Ovary (tissue), 9 donors: ENCODE measurements around the gene CADM2. TPM values are rescaled to one million over a fixed set of nuclear protein-coding genes. Genes with fewer than 3 reads are reported as not detected.

Experiments used
- DNase-seq, 5 donors: peaks; one replicate each; pipeline ENCODE4 v3.0.0-alpha.2; 2019 to 2020
- H3K27ac ChIP-seq, 2 donors: fragments of 200-600 bp; one replicate each; pipeline versions ENCODE4 v1.5.1 to v1.8.0; 2019 to 2022
- H3K27me3 ChIP-seq: fragments of 200-600 bp; one replicate; pipeline ENCODE4 v1.8.0; 2022
- H3K36me3 ChIP-seq: fragments of 200-600 bp; sonication (generic); one replicate; pipeline ENCODE4 v1.5.1; 2019
- H3K4me1 ChIP-seq: one replicate; pipeline ENCODE4 v1.8.1; 2013; ENCODE audit warnings: mild to moderate bottlenecking, moderate library complexity; ENCODE audit not compliant: insufficient read depth
- H3K4me3 ChIP-seq: fragments of 200-600 bp; sonication (generic); one replicate; pipeline ENCODE4 v1.5.1; 2017
- H3K9me3 ChIP-seq, 2 donors: fragments of 200-600 bp in 1 of 2; sonication (generic) in 1 of 2; one replicate each; pipeline versions ENCODE4 v1.5.1 to v1.8.1; 2013 to 2019; ENCODE audit warnings: mild to moderate bottlenecking in 1 of 2, moderate library complexity in 1 of 2
- CTCF ChIP-seq, 3 donors: fragments of 450-650 bp in 2 of 3; fragments of 200-600 bp in 1 of 3; IDR thresholded peaks; one replicate each; pipeline versions ENCODE4 v1.5.1 to v1.8.0; 2016 to 2022; ENCODE audit warnings: antibody characterized with exemption in 3 of 3, mild to moderate bottlenecking in 1 of 3
- EP300 ChIP-seq: sonication (generic); formaldehyde crosslinking; IDR thresholded peaks from one replicate; pipeline ENCODE4 v1.6.1; 2017; ENCODE audit warnings: antibody characterized with exemption
- POLR2A ChIP-seq: fragments of 450-650 bp; IDR thresholded peaks from one replicate; pipeline ENCODE4 v1.6.1; 2017; ENCODE audit warnings: antibody characterized with exemption, mild to moderate bottlenecking, moderate library complexity
- WGBS, 3 donors: extraction: QIAGEN DNeasy Blood & Tissue Kit in 1 of 3; methylation state at CpG; one replicate each; pipeline versions ENCODE4 v1.1.5 to v1.1.7; 2013 to 2017; 5-methylcytosine and 5-hydroxymethylcytosine counted together
- intact Hi-C, 4 donors: fragments of 100-400 bp; cut with DNase I; formaldehyde crosslinking; loops; one replicate each; pipeline versions ENCODE4 v1.11.0 to v1.15.1; 2022 to 2023
- polyA plus RNA-seq, 2 donors: library from polyadenylated mRNA; stranded (reverse); fragments of 200-250 nt in 1 of 2; fragments of 350-450 nt in 1 of 2; fragmentation: Illumina TruSeq in 1 of 2; extraction: RNeasy Lipid Tissue Mini Kit (QIAGEN cat#74804) in 1 of 2; gene quantifications; one replicate each; pipeline ENCODE4 v1.2.3, GENCODE V29; 2013 to 2014
- total RNA-seq, 7 donors: library from RNA; depleted of rRNA in 2 of 7; stranded (reverse); fragments of >200 nt in 2 of 7; fragmentation: NEBNext Ultra II Directional in 3 of 7; extraction: Animal tissue kit (Norgen Biotek cat#: 25700) in 3 of 7; gene quantifications; one replicate each; pipeline versions ENCODE4 v1.1.0 to v1.2.4, GENCODE V29; 2016 to 2023
- donor health status: DM: no; HTN: no; CAD: no; lungs with moderate emphysema.
- donor health status: DM: no; HTN: no; CAD: no.
- donor health status: Bipolar disorder and iron deficiency.
- donor health status: DM: yes; HTN: yes; CAD: no.
- donor health status: DM: no; HTN: no; CAD: no.
- donor health status: DM: yes; HTN: yes; CAD: no.

The CADM2 gene
- total and polyA plus RNA-seq, 9 donors: 0.20 to 1.9 (median 0.69) TPM

GRCh38 chr3:85162905-85163304 lies 204.1 kb downstream of the CADM2 start:
- Histone ChIP-seq H3K4me1 (no peaks in the 10 kb centered on the region), H3K9me3 (no peaks in the 10 kb centered on the region), H3K4me3 (no peak overlapping the region), H3K27ac (no peak overlapping the region), H3K27me3 (no peaks in the 10 kb centered on the region), H3K36me3 (no peaks in the 10 kb centered on the region)
- intact Hi-C loops: no loop called here
- no peak for DNase-seq
- 86 to 98% (median 93%) methylated on average over 1 of the region's 1 CpG for WGBS, 3 donors
- TF ChIP-seq POLR2A: no peak
- TF ChIP-seq CTCF (IDR thresholded peaks at IDR 0.05): no peak
- no peak for TF ChIP-seq EP300

- TF ChIP-seq POLR2A (no peak), CTCF (IDR thresholded peaks at IDR 0.05) (no peak), EP300 (no peak)
- intact Hi-C loops: no loop called here
- 69 to 83% (median 80%) methylated on average over 1 of the region's 1 CpG for WGBS, 3 donors
- no peaks in the 10 kb centered on the region for H3K4me1 ChIP-seq
- no peak overlapping the region for H3K27ac ChIP-seq
- H3K9me3 ChIP-seq: no peaks in the 10 kb centered on the region
- no peaks in the 10 kb centered on the region for H3K36me3 ChIP-seq
- H3K27me3 ChIP-seq: no peaks in the 10 kb centered on the region
- DNase-seq: no peak
- no peak overlapping the region for H3K4me3 ChIP-seq
Measured at GRCh38 chr3:85164436-85164835, 205.6 kb downstream of the CADM2 start.

GRCh38 chr3:85167576-85167975 lies 208.8 kb downstream of the CADM2 start:
- H3K4me3 ChIP-seq: no peak overlapping the region
- no peak for TF ChIP-seq POLR2A
- no peak for TF ChIP-seq CTCF (IDR thresholded peaks at IDR 0.05)
- no peak for TF ChIP-seq EP300
- no peaks in the 10 kb centered on the region for H3K9me3 ChIP-seq
- H3K4me1 ChIP-seq: no peaks in the 10 kb centered on the region
- H3K36me3 ChIP-seq: no peaks in the 10 kb centered on the region
- 94 to 95% (median 94%) methylated on average over 1 of the region's 1 CpG for WGBS, 3 donors
- DNase-seq: no peak
- no peak overlapping the region for H3K27ac ChIP-seq
- no peaks in the 10 kb centered on the region for H3K27me3 ChIP-seq
- intact Hi-C loops: no loop called here

- 52 to 59% (median 55%) methylated on average over 1 of the region's 1 CpG for WGBS, 3 donors
- Histone ChIP-seq H3K4me3 (no peak overlapping the region), H3K9me3 (no peaks in the 10 kb centered on the region), H3K4me1 (no peaks in the 10 kb centered on the region), H3K27ac (no peak overlapping the region), H3K27me3 (no peaks in the 10 kb centered on the region), H3K36me3 (no peaks in the 10 kb centered on the region)
- DNase-seq: no peak
- TF ChIP-seq CTCF (IDR thresholded peaks at IDR 0.05) (no peak), EP300 (no peak), POLR2A (no peak)
- intact Hi-C loops: no loop called here
Measured at GRCh38 chr3:85170646-85171045, 211.9 kb downstream of the CADM2 start.

- no peaks in the 10 kb centered on the region for H3K4me1 ChIP-seq
- no peaks in the 10 kb centered on the region for H3K9me3 ChIP-seq
- H3K27me3 ChIP-seq: no peaks in the 10 kb centered on the region
- no peak overlapping the region for H3K4me3 ChIP-seq
- TF ChIP-seq POLR2A: no peak
- TF ChIP-seq CTCF (IDR thresholded peaks at IDR 0.05): no peak
- no peak for TF ChIP-seq EP300
- DNase-seq: no peak
- H3K27ac ChIP-seq: no peak overlapping the region
- intact Hi-C loops: no loop called here
- H3K36me3 ChIP-seq: no peaks in the 10 kb centered on the region
- 80 to 91% (median 81%) methylated on average over 1 of the region's 1 CpG for WGBS, 3 donors
Measured at GRCh38 chr3:85171976-85172375, 213.2 kb downstream of the CADM2 start.
